ENCODE measurements around the gene KCNK6.
A peak's percentile ranks its signal among the peaks of the same experiment; 100 is the strongest.

KCNK6 gene

DNA sequence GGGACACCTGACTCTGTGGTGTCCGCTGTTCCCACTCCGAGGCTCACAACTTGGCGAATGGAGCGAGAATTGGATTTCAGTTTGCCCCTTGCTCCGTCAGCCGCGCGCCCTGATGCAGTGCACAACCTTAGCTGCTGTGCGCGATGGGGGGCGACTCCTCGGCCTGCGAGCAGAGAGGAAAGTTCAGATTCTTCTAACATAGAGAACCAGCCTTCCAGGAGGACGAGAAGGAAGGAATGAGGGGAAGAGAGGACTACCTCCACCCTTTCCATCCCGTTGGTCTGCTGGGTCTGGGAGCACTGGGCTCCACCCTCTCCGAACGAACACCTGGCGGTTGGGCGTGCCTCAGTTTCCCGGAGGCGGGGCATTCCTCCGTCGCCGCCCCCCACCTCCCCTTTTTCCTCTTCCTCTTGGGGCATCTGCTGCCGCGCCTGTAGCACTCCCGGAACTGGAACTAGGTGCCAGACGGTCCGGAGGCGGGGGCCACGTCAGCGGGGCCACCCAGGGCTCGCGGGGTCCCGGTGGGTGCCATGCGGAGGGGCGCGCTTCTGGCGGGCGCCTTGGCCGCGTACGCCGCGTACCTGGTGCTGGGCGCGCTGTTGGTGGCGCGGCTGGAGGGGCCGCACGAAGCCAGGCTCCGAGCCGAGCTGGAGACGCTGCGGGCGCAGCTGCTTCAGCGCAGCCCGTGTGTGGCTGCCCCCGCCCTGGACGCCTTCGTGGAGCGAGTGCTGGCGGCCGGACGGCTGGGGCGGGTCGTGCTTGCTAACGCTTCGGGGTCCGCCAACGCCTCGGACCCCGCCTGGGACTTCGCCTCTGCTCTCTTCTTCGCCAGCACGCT is at the start of gene KCNK6:
Gene KCNK6 (plus strand): TSS at position 425 of the 838 bp plus-strand sequence. CDS start 106 bp downstream, at position 531.
- DNase-seq: peak; percentile 60

DNA sequence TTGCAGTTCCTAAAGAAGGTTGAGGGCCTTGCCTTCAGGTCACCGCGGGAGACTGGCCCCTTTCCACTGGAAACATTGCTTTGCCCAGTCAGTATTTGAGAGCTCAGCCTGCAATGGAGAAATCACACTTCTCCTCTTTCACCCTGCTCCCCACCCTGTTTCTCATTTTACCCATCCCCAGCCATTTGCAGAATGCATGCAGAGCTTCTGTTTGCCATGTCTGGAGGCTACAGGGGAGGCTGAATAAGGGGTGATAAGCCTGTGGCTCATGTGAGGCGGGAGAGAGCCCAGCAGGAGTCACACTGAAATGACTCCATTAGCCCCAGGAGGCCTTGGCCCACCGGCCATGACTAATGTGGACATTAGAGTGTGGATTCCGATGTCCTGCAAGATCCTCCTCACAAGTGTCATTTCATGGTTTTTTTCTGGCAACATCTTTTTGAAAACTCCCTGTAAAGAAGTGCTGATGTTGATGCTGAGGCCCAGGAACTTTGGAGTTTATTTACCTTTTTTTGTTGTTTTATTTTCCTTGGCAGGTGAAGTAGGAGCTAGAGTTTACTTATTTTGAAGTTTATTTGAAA is 49.0 kb upstream of the KCNK6 start:
- no peak for DNase-seq

DNA sequence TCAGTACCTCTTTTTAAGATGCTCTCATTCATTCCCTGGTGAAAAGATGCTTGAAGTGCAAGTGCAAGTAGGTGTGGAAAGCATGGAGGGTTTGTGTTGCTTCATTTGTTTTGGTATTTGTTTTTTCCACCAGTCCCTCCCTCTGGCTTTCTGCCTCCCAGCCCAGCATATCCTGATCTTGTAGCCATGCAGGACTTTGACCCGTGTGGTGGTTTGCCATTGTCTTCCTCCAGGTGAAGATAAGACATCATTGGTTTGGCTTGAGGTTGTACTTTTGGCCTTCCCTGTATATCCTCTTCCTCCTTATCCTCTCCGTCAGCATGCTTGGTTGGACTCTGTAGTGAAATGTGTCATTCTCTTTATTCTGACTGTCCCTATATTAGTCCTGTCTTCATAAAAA is 46.1 kb upstream of the KCNK6 start:
- DNase-seq: no peak

DNA sequence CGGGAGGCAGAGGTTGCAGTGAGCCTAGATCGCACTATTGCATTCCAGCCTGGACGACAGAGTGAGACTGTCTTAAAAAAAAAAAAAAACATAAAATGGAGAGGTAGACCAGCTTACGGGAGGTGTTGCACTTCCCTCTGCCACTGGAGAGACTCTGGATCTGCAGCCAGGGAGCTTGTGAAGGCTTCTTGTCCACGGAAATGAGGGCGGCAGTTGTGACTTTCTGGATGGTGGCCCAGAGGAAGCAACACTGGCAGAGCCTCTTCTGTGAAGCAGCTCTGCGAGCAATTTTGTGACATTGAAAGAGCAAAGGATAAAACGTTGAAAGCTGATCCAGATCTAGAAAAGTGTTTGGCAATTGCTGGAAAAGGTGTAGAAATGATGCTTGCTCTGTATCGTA is 44.9 kb upstream of the KCNK6 start:
- no peak for DNase-seq

DNA sequence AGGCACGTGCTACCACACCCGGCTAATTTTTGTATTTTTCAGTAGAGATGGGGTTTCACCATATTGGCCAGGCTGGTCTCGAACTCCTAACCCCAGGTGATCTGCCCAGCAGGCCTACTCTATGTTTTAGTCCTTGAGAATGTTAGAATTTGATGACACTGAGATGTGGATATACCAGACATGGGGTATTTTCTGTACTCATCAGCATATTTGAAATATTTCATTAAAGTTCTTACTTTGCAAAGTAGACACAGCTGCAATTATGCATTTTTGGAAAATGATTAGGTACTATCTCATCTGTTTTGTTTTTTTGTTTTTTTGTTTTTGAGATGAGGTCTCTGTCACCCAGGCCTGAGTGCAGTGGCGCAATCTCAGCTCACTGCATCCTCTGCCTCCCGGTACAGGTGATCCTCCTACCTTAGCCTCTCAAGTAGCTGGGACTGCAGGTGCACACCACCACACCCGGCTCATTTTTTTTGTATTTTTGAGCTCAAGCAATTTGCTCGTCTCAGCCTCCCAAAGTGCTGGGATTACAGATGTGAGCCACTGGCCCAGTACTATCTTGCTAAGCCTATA is 42.6 kb upstream of the KCNK6 start:
- DNase-seq: no peak

DNA sequence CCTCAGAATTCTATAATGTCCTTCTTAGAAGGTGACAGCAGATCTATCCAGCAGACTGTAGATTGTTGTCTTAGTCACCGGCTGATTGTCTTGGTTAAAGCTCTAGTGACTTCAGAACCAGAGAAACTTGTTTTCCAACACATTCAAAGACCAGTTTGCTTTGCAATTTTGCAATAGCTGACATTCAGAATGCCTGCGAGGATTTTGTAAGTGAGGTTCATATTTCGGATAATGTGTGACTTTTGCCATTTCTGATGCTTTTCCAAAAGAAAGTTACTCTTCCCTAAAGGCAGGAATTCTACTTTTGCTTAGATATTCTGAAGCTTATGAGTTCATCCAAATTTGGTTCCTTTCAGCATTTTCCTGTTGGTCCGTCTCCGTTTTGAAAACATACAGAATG is 42.1 kb upstream of the KCNK6 start:
- no peak for DNase-seq

DNA sequence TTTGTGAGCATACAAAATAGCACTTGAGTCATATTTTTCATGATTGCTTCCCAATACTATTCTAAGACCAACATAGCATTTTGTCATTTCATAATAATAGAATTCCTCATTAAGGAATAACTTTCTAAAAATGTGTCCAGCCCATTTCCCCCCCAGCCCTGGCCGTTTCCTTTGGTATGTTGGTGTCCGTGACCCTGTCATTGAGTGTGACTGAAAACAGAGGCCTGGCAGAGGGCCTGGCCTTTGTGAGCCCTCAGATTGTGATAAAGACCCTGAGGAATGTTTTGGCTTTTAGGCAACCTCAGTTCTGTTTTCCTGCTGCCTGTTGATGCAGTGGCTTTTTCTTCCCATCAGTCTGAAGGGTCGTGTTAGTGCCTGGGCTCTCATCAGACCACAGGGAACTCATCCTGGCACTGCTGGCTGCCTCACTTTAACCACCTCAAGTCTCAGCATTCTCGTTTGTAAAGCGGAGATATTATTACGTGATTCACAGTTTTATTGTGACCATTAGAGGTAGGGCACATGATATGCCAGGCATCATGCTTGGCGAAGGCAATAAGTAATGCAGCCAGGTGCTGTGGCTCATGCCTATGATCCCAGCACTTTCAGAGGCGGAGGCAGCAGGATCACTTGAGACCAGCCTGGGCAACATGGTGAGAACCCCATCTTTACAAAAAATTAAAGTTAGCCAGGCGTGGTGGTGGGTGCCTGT is 41.5 kb upstream of the KCNK6 start:
- no peak for DNase-seq

DNA sequence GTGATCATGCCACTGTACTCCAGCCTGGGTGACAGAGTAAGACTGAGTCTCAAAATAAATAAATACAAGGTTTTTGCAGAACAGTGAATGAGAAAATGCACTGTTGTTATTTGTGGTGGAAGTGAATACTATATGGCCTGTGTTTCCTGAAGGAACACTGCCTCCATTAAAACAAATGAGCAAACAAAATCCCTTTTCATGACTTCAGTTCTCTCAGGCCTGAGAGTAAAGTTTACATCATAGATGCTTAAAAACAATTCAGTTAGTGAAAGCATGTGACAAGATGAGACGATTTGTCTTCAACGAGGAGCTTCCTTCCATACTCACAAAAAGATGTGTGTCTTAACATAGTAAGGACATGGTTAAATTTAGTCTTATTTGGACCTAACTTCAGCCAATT is 40.9 kb upstream of the KCNK6 start:
- no peak for DNase-seq

DNA sequence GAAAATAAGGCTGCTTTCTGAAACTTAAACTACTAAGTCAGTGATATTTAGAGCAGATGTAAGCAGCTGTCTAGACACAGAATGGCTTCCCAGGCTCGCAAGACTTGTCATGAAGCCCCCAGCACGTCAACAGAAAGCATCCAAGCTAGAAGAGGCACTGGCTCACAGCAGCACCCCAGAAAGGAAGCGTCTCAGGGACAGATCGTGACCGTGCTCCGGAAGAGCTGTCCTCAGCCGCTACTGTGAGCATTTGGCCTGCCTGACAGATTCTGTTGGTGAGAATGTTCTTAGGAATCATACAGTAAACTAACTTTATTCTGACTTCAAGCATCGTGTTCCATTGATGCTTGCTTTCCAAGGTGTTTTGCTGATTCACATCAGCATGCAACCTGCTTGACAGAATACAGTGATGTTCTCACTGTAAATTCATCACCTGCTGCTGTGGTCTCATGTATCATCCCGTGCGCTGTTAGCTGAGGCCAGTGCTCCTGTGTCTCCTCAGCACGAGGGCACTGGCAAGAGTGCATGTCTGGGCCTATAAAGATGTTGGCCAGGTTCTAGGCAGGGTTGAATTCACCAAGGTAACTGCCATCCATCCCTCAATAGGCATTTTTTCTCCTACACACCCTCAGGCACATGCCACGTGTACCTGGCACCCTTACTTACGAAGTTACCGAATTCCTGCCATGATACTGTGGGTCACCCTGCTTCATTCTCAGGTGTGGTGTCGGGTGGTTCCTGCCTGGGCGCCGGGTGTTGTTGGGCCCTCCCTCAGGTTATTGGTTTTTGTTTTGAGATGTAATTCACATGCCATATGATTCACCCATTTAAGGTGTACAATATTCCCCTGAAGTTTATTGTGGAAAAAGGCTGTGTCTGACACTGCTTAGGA is 39.4 kb upstream of the KCNK6 start:
- DNase-seq: no peak

DNA sequence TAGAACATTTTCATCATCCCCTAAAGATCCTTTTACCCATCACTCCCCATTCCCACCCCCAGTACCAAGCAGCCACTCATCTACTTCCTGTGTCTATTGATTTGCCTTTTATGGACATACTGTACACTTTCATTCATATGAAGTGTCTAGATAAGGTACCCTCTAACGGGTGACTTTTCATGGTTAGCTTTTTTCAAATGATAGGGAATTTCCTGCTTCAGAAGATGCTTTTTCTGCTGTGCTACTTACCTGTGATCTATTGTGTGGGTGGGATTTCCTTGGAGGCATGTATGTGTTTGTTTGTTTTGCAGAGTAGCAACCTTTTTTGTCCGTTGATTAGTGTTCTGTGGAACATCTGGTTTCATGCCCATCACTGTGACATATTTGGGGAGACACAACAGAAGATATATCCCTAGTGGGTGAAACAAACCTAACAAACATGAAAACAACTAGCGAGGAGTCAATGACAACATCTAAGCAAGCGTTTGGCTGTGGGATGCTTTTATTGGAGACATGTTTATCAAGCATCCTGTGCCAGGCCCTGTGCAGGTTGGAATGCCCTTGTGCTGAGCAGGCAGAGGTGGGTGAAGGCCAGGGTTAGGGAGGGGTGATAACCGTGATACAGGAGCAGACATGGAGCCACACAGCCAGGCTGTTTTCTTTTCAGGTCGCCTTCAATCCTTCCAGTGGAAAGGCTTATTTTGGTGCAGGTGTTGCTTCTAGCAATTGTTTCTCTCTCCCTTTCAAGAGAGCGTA is 37.7 kb upstream of the KCNK6 start:
- DNase-seq: no peak

DNA sequence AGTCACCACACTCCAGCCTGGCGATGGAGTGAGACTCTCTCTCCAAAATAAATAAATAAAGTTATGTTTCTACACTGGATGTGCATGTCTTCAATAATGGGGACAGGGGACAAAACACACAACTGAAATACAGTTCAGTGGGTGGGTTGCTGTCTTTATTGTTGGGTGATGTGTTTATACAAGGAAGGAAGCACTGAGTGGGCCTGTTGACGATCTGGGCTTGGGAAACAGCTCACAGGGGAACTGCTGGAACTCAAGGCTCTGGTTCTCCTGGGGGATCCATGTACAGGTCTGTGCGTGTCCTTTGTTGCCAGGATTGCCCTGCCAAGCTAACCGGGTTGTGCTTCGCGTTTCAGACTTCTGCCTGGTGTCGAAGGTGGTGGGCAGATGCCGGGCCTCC is 36.4 kb upstream of the KCNK6 start:
- DNase-seq: no peak

DNA sequence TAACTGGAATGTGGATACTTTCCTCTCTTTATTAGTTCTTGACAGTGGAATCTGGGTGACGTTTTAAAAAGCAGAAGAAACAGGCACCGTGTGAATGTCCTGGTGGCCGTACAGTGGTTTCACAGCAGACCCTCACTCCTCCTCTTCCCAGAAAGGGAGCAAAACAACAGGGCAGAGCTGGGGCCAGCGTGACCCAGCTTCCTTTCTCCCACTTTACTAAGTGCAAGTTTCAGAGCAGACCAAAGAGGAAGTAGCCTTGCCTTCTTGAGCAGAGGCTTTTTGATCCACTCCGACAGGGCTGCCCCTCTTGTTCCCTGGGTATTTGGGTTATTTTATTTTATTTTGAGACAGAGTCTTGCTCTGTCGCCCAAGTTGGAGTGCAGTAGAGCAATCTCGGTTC is 35.2 kb upstream of the KCNK6 start:
- peak; percentile 29 for DNase-seq

DNA sequence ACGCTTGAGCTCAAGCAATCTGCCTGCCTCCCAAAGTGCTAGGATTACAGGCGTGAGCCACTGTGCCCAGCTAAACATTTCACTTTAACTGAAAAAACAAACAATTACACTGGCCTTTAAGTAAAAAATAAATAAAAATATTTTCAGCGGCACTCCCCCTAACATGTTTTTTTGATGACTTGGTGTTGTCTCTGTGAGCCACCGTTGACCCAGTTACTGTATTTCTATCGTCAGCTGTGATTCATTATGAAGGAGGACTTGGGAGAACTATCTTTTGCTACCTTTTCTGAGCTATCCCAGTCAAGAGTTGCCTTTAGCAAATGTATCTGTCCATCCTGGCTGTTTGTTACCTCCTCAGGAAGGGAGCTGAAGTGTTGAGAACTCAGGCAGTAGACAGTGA is 34.1 kb upstream of the KCNK6 start:
- DNase-seq: no peak

DNA sequence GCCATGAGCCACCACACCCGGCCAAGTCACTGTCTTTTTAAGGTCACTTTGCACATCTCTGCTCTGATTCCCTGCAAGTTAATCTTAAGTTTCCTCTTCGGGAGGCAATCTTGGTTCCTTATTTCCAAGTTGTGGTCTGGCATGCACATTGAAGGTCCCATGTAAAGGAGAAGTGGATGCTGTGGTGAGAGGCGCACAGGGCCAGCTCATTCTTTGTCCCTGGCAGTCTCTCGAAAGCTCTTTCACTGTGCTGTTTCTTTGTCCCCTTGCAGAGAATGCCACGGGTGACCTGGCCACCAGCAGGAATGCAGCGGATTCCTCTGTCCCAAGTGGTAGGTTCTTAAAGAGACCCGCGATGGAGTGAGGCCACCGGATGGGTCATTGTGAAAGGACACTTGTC is 32.0 kb upstream of the KCNK6 start:
- no peak for DNase-seq

DNA sequence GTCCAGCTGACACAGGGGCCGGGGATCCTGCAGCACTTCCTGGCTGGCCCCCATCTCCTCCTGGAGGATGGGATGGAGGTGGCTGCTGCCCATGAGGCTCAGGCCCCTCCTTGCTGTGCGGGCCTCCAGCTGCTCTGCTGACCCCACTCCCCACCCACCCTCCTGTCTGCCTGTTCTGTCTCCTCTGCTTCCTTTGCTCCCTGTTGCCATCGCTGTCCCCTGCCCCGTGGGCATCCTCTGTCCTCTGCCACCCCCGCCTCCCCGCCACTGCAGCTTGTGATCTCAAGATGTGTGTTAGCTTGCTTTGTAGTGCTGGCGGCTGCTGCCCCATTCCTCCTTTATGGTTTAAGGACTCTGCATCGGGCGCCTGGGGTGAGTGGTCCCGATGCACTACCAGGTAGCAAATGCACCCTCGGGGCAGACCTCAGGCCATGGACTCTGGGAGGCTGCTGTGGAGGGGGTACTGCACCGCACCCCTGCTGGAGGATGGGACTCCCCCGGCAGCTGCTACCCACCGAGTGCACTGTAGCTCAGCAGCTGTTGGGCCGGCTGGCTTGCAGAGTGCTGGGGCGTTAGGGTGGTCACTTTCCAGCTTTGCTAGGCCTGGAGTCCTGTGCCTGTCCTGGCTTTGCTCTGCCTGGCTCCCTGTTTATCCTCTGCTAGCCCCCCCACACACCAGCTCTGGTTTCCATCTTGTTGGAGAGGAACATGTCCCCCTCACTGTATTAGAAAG is 31.4 kb upstream of the KCNK6 start:
- DNase-seq: no peak

DNA sequence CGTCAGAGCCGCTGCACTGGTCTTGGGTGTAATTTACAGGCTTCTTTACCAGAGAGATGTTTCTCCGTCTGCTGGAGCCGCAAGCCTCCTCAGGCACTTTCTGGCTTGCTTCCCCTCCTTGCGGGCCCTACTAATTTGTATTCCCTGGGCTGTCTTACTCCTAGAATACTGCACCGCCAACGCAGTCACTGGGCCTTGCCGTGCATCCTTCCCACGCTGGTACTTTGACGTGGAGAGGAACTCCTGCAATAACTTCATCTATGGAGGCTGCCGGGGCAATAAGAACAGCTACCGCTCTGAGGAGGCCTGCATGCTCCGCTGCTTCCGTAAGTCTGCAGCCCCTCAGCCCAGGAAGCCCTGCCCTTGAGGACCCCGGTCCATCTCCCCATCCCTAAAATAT is 29.7 kb upstream of the KCNK6 start:
- no peak for DNase-seq

DNA sequence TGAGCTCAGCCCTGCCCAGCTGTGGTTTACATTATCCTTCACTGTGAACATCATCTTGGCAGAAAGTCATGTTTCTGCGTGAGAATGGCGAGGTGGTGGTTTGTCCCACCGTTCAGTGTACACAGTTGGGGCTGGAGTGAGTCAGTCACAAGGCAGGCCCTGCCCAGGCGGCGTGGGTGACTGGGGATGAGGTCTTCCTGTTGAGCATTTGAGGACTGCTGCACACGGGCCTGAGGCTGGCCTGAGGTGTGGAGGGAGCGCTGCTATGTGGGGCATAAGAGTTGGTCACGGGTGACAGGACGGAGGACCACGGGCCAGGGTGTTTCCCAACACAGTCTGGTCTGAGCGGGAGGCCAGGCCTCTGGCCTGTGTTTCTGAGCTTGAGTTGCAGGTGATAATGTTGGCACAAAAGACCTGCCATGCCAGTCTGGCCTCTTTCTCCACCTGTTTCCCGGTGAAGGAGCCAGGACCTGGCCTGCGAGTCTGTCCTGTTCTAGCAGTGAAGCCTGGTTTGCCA is 29.0 kb upstream of the KCNK6 start:
- no peak for DNase-seq

DNA sequence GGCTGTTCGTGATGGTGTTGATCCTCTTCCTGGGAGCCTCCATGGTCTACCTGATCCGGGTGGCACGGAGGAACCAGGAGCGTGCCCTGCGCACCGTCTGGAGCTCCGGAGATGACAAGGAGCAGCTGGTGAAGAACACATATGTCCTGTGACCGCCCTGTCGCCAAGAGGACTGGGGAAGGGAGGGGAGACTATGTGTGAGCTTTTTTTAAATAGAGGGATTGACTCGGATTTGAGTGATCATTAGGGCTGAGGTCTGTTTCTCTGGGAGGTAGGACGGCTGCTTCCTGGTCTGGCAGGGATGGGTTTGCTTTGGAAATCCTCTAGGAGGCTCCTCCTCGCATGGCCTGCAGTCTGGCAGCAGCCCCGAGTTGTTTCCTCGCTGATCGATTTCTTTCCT is 27.8 kb upstream of the KCNK6 start:
- DNase-seq: no peak

DNA sequence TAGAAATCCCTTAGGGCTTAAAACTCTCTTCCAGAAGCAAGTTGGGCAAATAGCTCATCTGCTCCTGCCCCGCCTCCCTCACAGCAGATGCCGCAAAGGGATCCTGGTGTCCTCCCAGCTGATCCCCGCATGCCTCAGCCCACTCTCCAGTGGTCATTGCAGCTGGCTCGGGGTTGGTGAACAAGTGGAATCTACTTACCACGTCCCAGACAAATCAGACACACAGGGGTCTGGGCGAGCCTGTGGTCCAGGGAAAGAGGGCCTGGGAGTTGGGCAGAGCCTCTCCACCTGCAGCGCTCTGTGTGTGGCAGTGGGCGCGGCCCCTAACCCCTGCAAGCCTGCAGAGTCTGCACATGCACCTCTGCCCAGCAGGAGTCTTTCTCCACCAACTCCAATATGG is 26.4 kb upstream of the KCNK6 start:
- no peak for DNase-seq

DNA sequence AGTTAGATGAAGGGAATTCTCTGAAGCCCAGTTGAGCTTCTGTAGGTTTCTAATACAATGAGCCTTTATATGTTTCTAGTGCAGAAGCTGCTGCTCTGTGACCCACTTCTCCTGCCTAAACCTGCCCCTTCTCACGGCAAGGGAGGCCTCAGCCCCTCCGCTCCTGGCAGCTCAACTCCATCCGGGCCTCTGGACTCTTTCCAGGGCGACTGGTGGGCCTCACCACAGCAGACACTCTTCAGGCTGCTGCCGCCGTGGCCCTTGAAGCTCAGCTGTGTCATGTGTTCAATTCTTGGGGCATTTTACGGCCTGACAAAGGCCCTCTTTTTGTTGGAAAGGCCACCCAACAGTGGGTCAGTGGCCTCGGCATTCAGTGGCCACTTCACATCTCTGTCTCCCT is 25.6 kb upstream of the KCNK6 start:
- no peak for DNase-seq

Measured in femur (tissue), 1 donor.